H1 (cell line): Measurements from ENCODE around the gene ZFPL1. TPM values are rescaled to one million over a fixed set of nuclear protein-coding genes. Genes with fewer than 3 reads are reported as not detected.

Source experiments
- CTCF ChIA-PET: fragments of 300-600 bp; sonication (Branson Sonifier 250); formaldehyde crosslinking; loops from one replicate; lab custom pipeline; 2021; ENCODE audit not compliant: partially characterized antibody; lab: Charles Lee
- POLR2A ChIA-PET: fragments of 300-600 bp; sonication (Branson Sonifier 250); formaldehyde crosslinking; loops from one replicate; lab custom pipeline; 2021; ENCODE audit warnings: inconsistent platforms; ENCODE audit not compliant: partially characterized antibody; lab: Charles Lee
- DNase-seq, 2 experiments: peaks; one replicate each; pipeline versions ENCODE4 v3.0.0 to v3.0.0-alpha.2; 2010 to 2022; ENCODE audit warnings: low spot score in 2 of 2, low read depth in 1 of 2, mixed read lengths in 1 of 2
- FAIRE-seq: peaks from 2 replicates; lab custom pipeline; 2011; peaks lifted over from hg19 to GRCh38; lab: Jason Lieb, UNC
- H2AFZ ChIP-seq: 2 replicates; pipeline ENCODE4 v1.8.1; 2012; ENCODE audit warnings: low read length, inconsistent platforms
- H2AK5ac ChIP-seq: 2 replicates; pipeline ENCODE4 v1.6.1; 2013; ENCODE audit warnings: low read depth, low read length
- H2BK120ac ChIP-seq: replicated peaks from 2 replicates; pipeline ENCODE3; 2013; ENCODE audit warnings: low read depth, low read length, inconsistent platforms
- H2BK12ac ChIP-seq: 2 replicates; pipeline ENCODE4 v1.6.1; 2013; ENCODE audit warnings: low read depth, low read length
- H2BK15ac ChIP-seq: 2 replicates; pipeline ENCODE4 v1.6.1; 2013; ENCODE audit warnings: low read length
- H2BK20ac ChIP-seq: 2 replicates; pipeline ENCODE4 v1.6.1; 2013; ENCODE audit warnings: low read length
- H2BK5ac ChIP-seq: 2 replicates; pipeline ENCODE4 v1.6.1; 2013; ENCODE audit warnings: low read depth, low read length
- H3K14ac ChIP-seq: 2 replicates; pipeline ENCODE4 v1.6.1; 2013; ENCODE audit warnings: inconsistent platforms; ENCODE audit not compliant: insufficient read length
- H3K18ac ChIP-seq: 2 replicates; pipeline ENCODE4 v1.6.1; 2013; ENCODE audit warnings: low read length; ENCODE audit errors: extremely low read depth
- H3K23ac ChIP-seq: 2 replicates; pipeline ENCODE4 v1.6.1; 2013; ENCODE audit warnings: inconsistent platforms; ENCODE audit not compliant: insufficient read length
- H3K23me2 ChIP-seq: 2 replicates; pipeline ENCODE4 v1.6.1; 2013; ENCODE audit warnings: low read depth, low read length
- H3K27ac ChIP-seq: 2 replicates; pipeline ENCODE4 v1.6.1; 2011; ENCODE audit warnings: low read depth, low read length, inconsistent platforms
- H3K27me3 ChIP-seq, 4 experiments: replicated peaks in 1 of 4; 1 replicate in 1 of 4; 2 replicates in 3 of 4; pipeline versions ENCODE4 v1.6.1 to v1.8.1; 2011 to 2013; ENCODE audit warnings: low read length in 3 of 4, mild to moderate bottlenecking in 3 of 4, inconsistent platforms in 2 of 4, mixed read lengths in 2 of 4, moderate library complexity in 1 of 4; ENCODE audit not compliant: control insufficient read depth in 3 of 4, insufficient read depth in 3 of 4; ENCODE audit errors: extremely low read depth in 1 of 4
- H3K36me3 ChIP-seq, 4 experiments: 2 replicates each; pipeline versions ENCODE4 v1.6.1 to v1.8.1; 2011 to 2013; ENCODE audit warnings: mild to moderate bottlenecking in 4 of 4, low read length in 3 of 4, moderate library complexity in 2 of 4, control low read depth in 1 of 4, inconsistent platforms in 1 of 4; ENCODE audit not compliant: insufficient read depth in 4 of 4, control insufficient read depth in 2 of 4
- H3K4ac ChIP-seq: replicated peaks from 2 replicates; pipeline ENCODE3; 2013; ENCODE audit warnings: low read length, low read depth, mixed read lengths, inconsistent platforms; ENCODE audit not compliant: insufficient read length
- H3K4me1 ChIP-seq, 4 experiments: replicated peaks in 1 of 4; 1 replicate in 1 of 4; 2 replicates in 3 of 4; pipeline versions ENCODE4 v1.6.1 to v1.8.1; 2011 to 2013; ENCODE audit warnings: low read length in 3 of 4, inconsistent platforms in 2 of 4, mixed read lengths in 1 of 4; ENCODE audit not compliant: insufficient read depth in 4 of 4, control insufficient read depth in 3 of 4
- H3K4me2 ChIP-seq, 2 experiments: 2 replicates each; pipeline versions ENCODE4 v1.6.1 to v1.8.1; 2011 to 2013; ENCODE audit warnings: low read depth in 2 of 2, low read length in 2 of 2, control low read depth in 1 of 2, inconsistent platforms in 1 of 2, mild to moderate bottlenecking in 1 of 2; ENCODE audit not compliant: insufficient read depth in 1 of 2
- H3K4me3 ChIP-seq, 4 experiments: fragments of 200-600, 300-600 bp in 1 of 4; sonication (generic), shearing (Covaris generic), sonication (Bioruptor Twin) in 1 of 4; 2 replicates each; pipeline versions ENCODE4 v1.5.1 to v1.8.1; 2011 to 2016; ENCODE audit warnings: low read length in 4 of 4, low read depth in 3 of 4, control low read depth in 2 of 4, inconsistent platforms in 2 of 4, mild to moderate bottlenecking in 2 of 4, mixed read lengths in 1 of 4, moderate library complexity in 1 of 4; ENCODE audit not compliant: insufficient read depth in 2 of 4; ENCODE audit errors: extremely low read depth in 1 of 4
- H3K56ac ChIP-seq: replicated peaks from 2 replicates; pipeline ENCODE3; 2013; ENCODE audit warnings: low read depth, mild to moderate bottlenecking, mixed read lengths, low read length, inconsistent platforms; ENCODE audit not compliant: insufficient read length
- H3K79me1 ChIP-seq: 2 replicates; pipeline ENCODE4 v1.6.1; 2013; ENCODE audit warnings: low read depth, low read length, control low read depth
- H3K79me2 ChIP-seq, 2 experiments: 2 replicates each; pipeline versions ENCODE4 v1.6.1 to v1.8.1; 2012 to 2013; ENCODE audit warnings: low read length in 2 of 2, mild to moderate bottlenecking in 2 of 2, inconsistent platforms in 1 of 2; ENCODE audit not compliant: insufficient read depth in 2 of 2, control insufficient read depth in 1 of 2
- H3K9ac ChIP-seq, 4 experiments: replicated peaks in 1 of 4; 1 replicate in 1 of 4; 2 replicates in 3 of 4; pipeline versions ENCODE4 v1.6.1 to v1.8.1; 2011 to 2013; ENCODE audit warnings: low read depth in 3 of 4, low read length in 3 of 4, control low read depth in 2 of 4, mild to moderate bottlenecking in 2 of 4, moderate library complexity in 2 of 4, inconsistent platforms in 1 of 4; ENCODE audit errors: extremely low read depth in 1 of 4
- H3K9me3 ChIP-seq, 2 experiments: 2 replicates each; pipeline versions ENCODE4 v1.6.1 to v1.8.1; 2012 to 2013; ENCODE audit warnings: mild to moderate bottlenecking in 2 of 2, moderate library complexity in 2 of 2, control low read depth in 1 of 2, inconsistent platforms in 1 of 2, low read depth in 1 of 2, low read length in 1 of 2, mixed read lengths in 1 of 2; ENCODE audit not compliant: insufficient read depth in 2 of 2
- H4K20me1 ChIP-seq, 2 experiments: replicated peaks in 1 of 2; 2 replicates each; pipeline versions ENCODE3 to v1.8.1; 2011 to 2013; ENCODE audit warnings: inconsistent platforms in 2 of 2, low read length in 2 of 2, mild to moderate bottlenecking in 1 of 2; ENCODE audit not compliant: insufficient read depth in 2 of 2, control insufficient read depth in 1 of 2
- H4K5ac ChIP-seq: 2 replicates; pipeline ENCODE4 v1.6.1; 2013; ENCODE audit warnings: low read length, low read depth, mixed read lengths, inconsistent platforms; ENCODE audit not compliant: insufficient read length
- H4K8ac ChIP-seq: 2 replicates; pipeline ENCODE4 v1.8.0; 2013; ENCODE audit warnings: mild to moderate bottlenecking, moderate library complexity, low read length, inconsistent platforms; ENCODE audit not compliant: insufficient read depth; ENCODE audit errors: extremely low read depth
- H4K91ac ChIP-seq: replicated peaks from 2 replicates; pipeline ENCODE3; 2013; ENCODE audit warnings: low read length, mixed read lengths, inconsistent platforms; ENCODE audit not compliant: insufficient read length
- HDAC2 ChIP-seq, 2 experiments: fragments of 300-600 bp in 1 of 2; sonication (generic) in 1 of 2; IDR thresholded peaks; 2 replicates each; pipeline ENCODE4 v1.6.1; 2011 to 2012; ENCODE audit warnings: low read depth in 2 of 2, low read length in 2 of 2, mild to moderate bottlenecking in 2 of 2, moderate library complexity in 2 of 2, borderline replicate concordance in 1 of 2, inconsistent platforms in 1 of 2
- POLR2A ChIP-seq, 2 experiments: IDR thresholded peaks; 1 replicate in 1 of 2; 2 replicates in 1 of 2; pipeline ENCODE4 v1.6.1; 2011; ENCODE audit warnings: low read depth in 2 of 2, low read length in 2 of 2, mild to moderate bottlenecking in 2 of 2; ENCODE audit errors: control extremely low read depth in 1 of 2
- POLR2AphosphoS5 ChIP-seq: IDR thresholded peaks from 2 replicates; pipeline ENCODE4 v1.6.1; 2011; ENCODE audit warnings: low read depth, low read length
- WGBS, 2 experiments: shearing (Covaris generic) in 1 of 2; methylation state at CpG; one replicate each; pipeline versions ENCODE4 v1.1.6 to v1.1.7; 2013 to 2015; ENCODE audit warnings: low lambda C conversion rate in 2 of 2, mixed read lengths in 2 of 2, inconsistent platforms in 1 of 2, low coverage in 1 of 2, missing lambda C conversion rate in 1 of 2; ENCODE audit not compliant: insufficient replicate concordance in 2 of 2, insufficient coverage in 1 of 2, insufficient read length in 1 of 2; ENCODE audit errors: extremely low coverage in 1 of 2, missing lambda C conversion rate in 1 of 2; 5-methylcytosine and 5-hydroxymethylcytosine counted together
- polyA plus RNA-seq, 7 experiments: library from polyadenylated mRNA; depleted of rRNA in 3 of 7; stranded (reverse) in 5 of 7; unstranded in 2 of 7; fragments of >200 nt in 5 of 7; fragments of 200-250 nt in 2 of 7; gene quantifications; 1 replicate in 5 of 7; 2 replicates in 1 of 7; 4 replicates in 1 of 7; pipeline versions ENCODE4 v1.2.1 to v1.2.3, GENCODE V29; 2011 to 2013; ENCODE audit warnings: missing spikeins in 2 of 7, mixed read lengths in 2 of 7
- total RNA-seq: library from RNA; stranded (reverse); fragmentation: NEBNext Ultra II Directional; extraction: Animal tissue kit (Norgen Biotek cat#: 25700); gene quantifications from 2 replicates; pipeline ENCODE4 v1.2.1, GENCODE V29; 2021

ZFPL1 gene
- total and polyA plus RNA-seq, 2 of the 8 experiments (the other 6 are each of a cell fraction or from before 2014, with no cell fraction given): 21.5 to 76.8 TPM

DNA sequence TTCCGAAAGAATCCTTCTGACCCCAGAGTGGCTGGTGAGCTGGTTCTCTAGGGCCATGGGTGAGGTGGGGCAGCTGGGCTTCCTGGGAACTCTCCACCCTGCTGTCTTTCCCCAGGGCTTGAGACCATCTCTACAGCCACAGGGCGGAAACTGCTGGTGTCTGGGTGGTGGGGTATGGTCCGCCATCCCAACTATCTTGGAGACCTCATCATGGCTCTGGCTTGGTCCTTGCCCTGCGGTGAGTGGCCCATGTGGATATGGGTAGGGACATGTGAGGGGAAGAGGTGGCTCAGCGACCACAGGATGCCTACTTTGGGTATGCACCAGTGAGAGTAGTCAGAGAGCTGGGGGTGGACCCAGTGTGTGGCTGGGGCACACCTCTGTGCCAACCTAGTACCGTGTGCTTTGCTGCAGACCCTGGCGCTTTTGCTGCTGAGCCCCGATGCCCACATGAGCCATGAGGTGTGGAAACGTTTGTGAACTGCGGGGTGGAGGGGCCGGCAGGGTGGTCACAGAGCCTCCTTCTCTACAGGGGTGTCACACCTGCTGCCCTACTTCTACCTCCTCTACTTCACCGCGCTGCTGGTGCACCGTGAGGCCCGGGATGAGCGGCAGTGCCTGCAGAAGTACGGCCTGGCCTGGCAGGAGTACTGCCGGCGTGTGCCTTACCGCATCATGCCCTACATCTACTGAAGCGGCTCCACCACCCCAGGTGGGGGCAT is 31.5 kb downstream of the ZFPL1 start:
- no peaks in the 10 kb centered on the region for H3K27me3 ChIP-seq
- H4K91ac ChIP-seq: peak overlapping the region; percentile 17
- H3K79me1 ChIP-seq: peaks cover 8% of the 10 kb centered on the region
- no peak overlapping the region for H2BK20ac ChIP-seq
- H3K27ac ChIP-seq: no peak overlapping the region
- H4K20me1 ChIP-seq: peaks cover 4 to 14% of the 10 kb centered on the region in 2 experiments
- no peak overlapping the region for H4K5ac ChIP-seq
- H3K18ac ChIP-seq: no peak overlapping the region
- no peak overlapping the region for H3K4ac ChIP-seq
- no peak overlapping the region for H2BK120ac ChIP-seq
- H2BK15ac ChIP-seq: peak overlapping the region; percentile 50; the same call in 1 of the 2 replicates
- H3K56ac ChIP-seq: no peak overlapping the region
- H2BK5ac ChIP-seq: no peak overlapping the region
- H3K4me3 ChIP-seq: no peak overlapping the region
- 96% methylated on average over 20 of the region's 21 CpGs; no CpG with 5 or more reads in 1 of the 2 experiments for WGBS, 2 experiments
- H2AFZ ChIP-seq: no peak overlapping the region
- POLR2A ChIA-PET: interaction anchor here (0.8 to 17.4 kb wide), 15 partner anchors 8 to 371 kb away, joined by 3 to 305 read pairs (median 5); partner anchors contain the start of genes ARL2, CAPN1, MAP4K2 and RASGRP2
- peaks cover 8 to 27% (median 12%) of the 10 kb centered on the region in 4 experiments; a peak in 7 of 8 replicates for H3K36me3 ChIP-seq
- H3K9me3 ChIP-seq: no peaks in the 10 kb centered on the region
- no peak overlapping the region for H2AK5ac ChIP-seq
- H3K23me2 ChIP-seq: peaks cover 17% of the 10 kb centered on the region; the same call in 1 of the 2 replicates
- H3K9ac ChIP-seq: no peak overlapping the region
- H3K4me1 ChIP-seq: peaks cover 2 to 24% (median 18%) of the 10 kb centered on the region in 4 experiments
- no peak overlapping the region for H3K23ac ChIP-seq
- H2BK12ac ChIP-seq: no peak overlapping the region
- H3K4me2 ChIP-seq: peak overlapping the region in 1 of 2 experiments; percentile 80; a peak in 1 of 4 replicates
- DNase-seq (no peak), FAIRE-seq (no peak)
- H4K8ac ChIP-seq: no peak overlapping the region
- CTCF ChIA-PET: interaction anchor here (1.2 kb wide), 1 partner anchor 37 kb away, joined by 3 read pairs; no protein-coding TSS in a partner anchor
- TF ChIP-seq HDAC2 (IDR thresholded peaks at IDR 0.05; ENCODE audit: borderline replicate concordance in 1 of 2, low read depth in 2 of 2, low read length in 2 of 2) (no peak), POLR2AphosphoS5 (peak; percentile 24), POLR2A (IDR thresholded peaks at IDR 0.05; ENCODE audit: control extremely low read depth in 1 of 2, low read depth in 2 of 2, low read length in 2 of 2) (peak in 1 of 2 experiments; percentile 43; a peak in 1 of 3 replicates)
- no peak overlapping the region for H3K14ac ChIP-seq
- H3K79me2 ChIP-seq: peaks cover 0 to 13% of the 10 kb centered on the region in 2 experiments; a peak in 1 of 4 replicates
